Measurements from ENCODE around the gene RNU6-8.

The RNU6-8 gene
- 2.1 to 2.3 reads per million in 2 donors for total RNA-seq

DNA sequence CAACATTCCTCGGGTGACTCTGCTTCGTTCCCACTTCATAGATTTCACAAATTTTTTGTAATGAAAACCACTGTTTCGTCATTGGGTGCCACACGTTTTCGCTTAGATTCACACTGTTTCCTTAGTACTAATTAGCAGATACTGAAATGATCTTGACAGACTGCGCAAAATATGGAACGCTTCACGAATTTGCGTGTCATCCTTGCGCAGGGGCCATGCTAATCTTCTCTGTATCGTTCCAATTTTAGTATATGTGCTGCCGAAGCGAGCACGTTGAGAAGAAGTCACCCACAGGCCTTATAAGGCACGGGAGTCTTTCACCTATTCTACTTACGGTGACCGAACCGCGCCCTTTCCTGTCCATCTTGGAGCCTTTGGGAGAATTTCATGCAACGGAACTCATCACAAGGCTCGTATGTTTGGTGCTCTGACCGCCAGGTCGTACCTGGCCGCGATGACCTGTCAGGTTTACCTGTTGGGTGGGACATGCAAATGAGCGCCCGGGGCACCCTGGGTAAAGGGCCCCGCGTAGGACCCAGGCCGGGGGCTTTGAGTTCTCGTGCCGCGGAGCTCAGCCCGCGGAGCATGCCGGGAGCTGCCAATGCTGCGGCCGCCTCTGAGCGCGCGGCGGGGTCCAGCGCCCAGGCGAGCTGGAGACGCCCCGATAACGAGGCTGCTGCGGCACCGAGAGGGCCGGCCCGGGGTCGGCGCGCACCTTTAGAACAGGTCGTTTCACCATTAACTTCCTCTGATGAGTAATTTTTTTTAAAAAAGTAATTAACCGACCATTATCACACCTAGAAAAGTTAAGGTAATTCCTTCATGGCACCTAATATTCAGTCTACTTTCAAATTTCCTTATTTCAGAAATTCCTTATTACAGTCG lies at the start of gene RNU6-8:
RNU6-8 (minus strand) TSS at position 272 of the 885 bp plus-strand sequence.
- peak; percentile 54 for DNase-seq

DNA sequence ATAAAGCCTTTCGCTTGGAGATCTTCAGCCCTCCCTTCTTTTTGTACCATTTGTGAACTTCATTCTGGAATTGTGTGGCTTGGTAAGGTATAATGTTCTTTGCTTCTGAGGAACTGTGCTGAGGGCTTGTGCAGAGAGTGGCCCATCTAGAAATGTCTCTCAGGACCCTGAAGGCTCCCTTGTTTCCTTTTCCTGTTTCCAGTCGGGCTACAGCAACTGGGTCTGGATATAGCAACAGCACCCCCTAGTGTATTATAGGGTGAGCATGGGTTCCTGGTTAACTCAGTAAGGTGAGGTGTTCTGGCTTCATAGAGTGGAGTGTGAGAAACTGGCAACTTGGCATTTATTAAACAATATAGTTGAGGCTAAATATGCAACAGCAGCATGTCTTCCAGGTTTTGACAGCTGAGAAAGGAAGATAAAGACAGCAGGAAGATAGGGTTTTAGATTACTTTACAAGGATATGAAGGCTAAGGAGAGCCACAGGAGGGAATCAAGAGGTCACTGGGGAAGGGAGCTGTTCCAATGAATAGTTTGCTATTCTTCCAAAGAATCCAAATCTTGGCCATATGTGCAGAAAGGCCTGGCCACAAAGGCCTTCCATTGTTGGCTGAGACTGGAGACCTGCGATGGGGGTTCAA lies 49.1 kb upstream of the RNU6-8 start:
- DNase-seq = no peak

DNA sequence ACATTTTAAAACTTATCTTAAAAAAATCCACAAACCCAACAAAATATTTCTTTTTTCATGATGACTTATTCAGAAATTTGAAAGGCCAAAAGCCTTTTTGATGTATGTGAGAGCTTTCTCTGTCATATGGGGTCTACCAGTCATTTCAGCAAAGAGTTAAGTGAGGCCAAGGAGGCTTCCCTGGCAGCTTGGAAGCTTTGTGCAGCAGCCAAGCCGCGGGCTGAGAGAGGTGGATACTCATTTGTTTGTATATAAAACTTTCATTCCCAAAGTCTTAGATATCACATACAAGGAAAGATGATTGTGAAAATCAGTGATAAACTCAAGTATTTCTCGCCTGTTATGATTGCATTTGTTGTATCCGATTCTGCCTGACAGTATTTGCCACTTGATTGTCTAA lies 48.5 kb upstream of the RNU6-8 start:
- DNase-seq = no peak

DNA sequence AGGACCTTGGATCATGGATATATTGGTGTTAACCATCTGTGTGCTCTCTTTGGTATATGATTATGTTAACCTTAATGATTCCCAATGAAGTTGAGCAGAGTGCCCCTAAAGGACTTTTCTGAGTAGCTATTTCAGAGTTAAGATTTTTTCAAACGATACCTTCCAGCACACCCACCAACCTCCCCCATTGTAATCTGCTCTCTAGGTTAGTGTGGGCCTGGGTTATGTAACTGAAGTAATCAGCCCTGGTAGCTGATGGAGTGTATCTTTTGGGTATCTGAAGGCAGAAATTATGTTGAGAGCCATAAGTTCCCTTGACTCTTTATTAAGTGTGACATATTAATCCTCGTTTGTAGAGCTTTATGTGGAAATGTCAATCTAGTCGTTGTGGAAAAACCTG lies 47.6 kb upstream of the RNU6-8 start:
- DNase-seq = no peak

DNA sequence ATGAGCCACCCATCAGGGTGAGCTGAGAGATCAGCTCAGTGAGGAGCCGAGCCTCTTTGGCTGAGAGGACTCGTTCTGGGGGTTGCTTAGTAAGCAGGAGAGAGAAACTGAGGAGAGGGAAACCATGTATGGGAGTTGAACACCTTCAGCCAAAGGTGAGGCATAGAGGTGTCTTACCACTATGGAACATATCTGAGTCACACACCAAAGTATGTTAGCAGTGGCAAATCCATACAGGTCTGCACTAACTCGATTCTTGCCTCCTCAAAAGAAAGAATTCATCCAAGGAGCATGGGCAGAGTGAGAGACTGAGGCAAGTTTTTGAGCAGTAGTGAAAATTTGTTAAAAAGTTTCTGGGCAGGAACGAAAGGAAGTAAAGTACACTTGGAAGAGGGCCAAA lies 46.7 kb upstream of the RNU6-8 start:
- DNase-seq = no peak

DNA sequence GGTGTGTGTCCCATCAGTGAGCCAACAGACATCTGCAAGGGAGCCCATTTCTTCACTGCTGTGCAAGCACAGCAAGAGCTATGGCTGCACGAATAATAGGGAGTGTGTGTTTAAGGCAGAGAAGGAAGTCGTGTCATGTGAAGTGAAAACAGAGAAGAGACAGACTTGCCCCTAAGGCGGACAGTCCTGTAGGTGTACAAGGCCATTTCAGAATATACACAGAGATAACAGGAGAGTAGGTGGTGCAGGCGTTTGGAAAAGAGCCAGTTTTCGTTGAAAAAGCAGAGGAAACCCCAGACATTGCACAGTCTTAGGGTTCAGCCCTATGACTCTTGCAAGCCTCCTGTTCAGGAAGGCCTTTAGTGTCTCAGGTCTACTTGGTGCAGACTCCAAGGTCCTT lies 46.3 kb upstream of the RNU6-8 start:
- no peak for DNase-seq

DNA sequence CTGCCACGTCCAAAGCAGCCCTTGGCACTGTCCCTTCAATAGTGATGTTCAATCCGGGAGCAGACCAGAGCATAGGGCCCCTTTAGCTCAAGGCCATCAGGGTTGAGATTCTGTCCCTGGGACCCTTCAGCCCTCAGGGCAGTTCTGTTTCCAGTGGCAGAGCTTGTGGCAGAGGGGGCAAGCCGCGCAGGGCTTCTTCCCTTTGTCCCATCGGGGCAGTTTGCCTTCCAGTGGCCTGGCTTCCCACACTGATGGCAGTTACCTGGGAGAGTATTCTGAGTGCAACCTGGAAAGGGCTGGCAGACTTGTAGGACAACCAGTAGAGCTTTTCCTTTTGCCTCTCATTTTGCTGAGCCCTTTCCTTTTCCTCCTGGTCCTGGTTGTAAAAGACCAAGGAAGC lies 43.7 kb upstream of the RNU6-8 start:
- no peak for DNase-seq

DNA sequence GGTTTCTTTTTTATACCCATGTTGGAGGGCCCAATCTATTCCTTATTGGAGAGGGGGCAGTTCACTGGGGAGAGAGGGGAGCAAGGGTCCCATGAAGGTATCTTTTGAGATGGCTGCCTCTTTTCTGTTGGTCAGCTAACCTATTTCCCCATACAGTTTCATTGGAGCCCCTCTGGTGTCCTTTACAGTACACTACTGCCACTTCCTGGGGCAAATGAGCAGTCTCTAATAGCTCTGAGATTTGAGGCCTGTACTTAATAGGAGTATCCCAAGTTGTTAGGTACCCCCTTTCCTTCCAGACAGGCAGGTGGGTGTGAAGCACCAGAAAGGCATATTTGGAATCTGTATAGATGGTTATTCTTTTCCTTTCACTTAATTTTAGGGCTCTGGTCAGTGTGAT lies 41.3 kb upstream of the RNU6-8 start:
- no peak for DNase-seq

DNA sequence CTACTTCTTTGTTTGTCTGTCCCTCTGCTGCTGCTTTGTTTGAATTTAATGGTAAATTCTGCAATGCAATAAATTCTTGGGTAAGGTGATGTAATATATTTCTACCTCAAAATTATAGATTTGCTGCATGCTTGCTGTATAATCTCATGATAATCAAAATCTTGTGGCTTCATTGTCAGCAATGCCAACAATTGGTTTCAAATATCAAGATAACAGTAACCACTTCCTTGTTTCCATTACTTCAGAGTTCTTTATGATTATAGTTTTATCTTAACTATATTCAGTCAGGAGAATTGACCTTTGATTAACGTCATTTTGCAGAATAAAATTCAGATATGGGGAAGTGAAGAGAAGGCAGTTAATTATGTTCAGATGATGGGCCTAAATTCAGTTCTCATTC lies 30.2 kb upstream of the RNU6-8 start:
- DNase-seq = no peak

DNA sequence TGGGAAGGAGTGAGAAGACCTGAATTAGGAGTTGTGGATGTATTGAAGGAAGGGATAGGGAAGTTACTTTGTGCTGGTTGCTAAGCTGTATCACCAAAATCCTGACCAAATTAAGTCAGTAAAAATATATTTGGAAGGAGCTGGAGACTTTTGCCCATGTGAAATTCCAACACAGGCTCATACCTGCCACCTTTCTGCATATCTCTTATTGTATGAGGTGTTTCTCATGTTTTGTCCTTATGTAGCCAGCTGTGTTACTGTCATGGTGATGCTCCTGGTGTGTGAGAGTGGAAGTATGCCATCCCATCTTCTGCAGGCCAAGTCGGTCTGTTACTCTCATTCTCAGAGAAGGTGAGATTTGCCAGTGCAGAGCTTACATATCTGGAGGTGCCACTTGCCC lies 29.4 kb upstream of the RNU6-8 start:
- no peak for DNase-seq

DNA sequence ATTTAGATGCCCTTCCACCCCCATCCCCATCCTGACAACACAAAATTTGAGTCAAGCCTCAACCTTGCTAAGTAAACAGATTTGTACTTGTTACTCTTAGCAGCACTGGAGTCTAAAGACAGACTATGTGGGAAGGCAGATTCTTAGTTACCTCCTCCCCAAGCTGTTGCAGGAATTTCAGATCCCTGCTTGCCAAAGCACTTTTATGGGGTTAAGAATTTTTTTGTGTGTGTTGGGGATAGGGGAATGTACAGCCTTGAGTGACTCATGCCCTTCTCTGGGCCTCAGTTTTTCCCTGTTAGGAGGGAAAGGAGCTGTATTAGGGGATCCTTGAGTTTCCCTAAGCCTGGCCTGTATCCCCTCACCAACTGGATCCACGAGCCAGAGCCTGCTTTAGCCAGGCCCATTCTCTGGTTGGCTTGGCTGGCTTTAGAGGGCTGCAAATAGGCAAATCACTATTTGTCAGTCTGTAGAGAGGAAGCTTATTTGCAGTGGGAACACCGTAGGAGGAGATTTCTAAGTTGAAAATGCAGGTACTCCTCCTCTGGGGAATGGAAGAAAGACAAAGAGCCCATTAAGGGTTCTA lies 27.7 kb upstream of the RNU6-8 start:
- no peak for DNase-seq

DNA sequence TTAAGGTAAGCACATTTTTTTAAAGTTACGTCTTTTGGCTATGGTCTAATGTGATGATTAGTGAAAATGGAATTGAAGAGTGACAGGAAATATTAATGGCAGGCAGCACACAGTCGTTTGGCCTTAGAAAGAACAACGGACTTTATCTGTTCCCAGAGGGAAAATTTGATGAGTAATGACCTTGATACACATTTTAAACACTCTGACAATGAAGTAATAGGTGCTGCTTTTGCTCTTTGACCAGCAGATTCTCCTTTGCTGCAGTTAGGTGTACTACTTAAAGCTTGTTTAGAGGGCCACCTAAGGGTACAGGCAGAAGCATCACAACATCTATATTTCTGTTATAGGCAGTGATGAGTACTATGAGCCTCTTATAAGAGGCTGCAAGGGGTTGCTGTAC lies 27.1 kb upstream of the RNU6-8 start:
- DNase-seq = no peak

DNA sequence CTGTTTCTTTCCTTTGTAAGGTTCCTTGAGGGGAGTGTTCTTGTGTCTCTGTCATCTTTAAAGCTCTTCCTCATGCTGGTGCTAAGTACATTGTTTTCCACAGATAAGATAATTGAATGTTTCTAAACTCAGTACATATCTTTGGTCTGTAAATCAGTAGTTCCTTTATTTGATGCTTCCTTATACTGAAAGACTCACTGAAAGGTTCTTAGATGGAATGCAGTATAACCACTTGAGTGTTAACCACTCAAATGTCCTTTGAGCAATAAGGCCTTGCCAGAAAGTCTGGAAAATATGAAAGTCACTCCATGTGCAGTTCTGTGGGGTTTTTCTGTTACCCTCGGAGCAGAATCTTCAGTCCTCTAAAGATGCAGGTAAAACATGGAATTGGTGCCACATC lies 23.0 kb upstream of the RNU6-8 start:
- no peak for DNase-seq

DNA sequence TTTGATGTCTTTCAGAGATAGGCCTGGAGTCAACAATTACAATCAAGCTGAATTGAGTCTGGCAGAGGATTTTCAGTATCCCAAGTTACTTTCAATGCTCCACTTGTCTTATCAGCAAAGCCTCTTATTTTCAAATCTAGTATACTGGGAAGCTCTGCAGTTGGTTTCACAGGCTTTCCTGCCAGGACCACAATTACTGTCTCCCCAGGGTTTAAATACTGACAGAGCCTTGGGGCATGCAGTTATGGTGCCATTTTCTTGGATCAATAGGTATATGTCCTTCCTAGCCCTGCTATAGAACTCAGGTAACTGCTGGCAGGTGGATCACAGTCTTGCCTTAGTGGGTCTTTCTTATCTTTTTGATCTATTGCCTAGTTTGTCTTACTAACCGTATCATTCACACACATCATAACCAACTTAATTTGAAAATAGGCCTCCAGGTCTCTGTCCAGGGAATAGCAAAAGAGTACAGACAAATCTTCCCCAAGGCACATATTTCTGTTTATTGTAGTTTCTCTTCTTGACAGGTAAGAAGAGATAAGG lies 22.4 kb upstream of the RNU6-8 start:
- no peak for DNase-seq

DNA sequence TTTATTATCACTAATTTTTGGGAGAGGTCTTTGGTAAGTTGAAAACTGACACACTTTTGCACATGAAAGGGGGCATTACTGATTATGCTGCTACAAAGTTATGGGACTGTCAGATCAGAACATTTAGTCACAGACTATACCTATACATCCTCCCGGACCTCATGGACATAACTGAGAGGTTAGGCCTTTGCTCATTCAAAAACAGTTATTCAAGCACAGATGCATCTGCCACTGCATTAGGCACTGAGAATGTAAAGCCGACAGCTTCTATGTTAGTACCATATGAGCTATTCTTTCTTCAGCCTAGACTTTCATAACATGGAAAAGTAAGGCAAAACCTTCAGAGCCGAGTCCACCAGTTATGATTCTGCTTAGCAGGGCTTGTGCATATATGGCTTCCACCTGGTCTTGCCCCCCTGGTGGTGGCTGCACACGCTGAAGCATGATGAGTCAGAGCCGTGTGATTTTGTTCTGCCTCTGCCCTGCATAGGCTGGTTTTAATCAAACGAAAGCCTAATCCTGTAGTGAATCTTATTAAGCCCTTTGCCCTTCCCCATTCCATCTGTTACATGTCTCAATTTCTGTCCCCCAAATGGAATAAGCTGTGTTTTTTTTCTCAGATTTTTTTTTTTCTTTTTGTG lies 21.8 kb upstream of the RNU6-8 start:
- DNase-seq = no peak

DNA sequence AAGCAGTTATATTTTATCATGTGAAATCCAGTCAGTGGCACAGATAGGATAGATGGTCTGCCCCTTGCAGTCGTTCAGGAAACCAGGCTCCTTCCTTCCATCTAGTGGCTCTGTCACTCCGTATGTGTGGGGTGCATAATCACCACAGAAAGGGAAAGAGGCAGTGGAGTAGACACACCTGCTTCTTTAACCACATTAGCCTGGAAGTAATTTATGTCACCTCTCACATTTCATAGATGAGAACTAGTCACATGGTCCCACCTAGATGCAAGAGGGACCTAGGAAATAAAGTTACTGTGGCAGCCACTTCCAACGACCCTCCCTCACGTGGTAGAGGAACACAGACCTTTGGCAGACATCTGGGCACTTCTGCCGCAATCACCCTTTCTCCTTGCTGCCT lies 14.2 kb upstream of the RNU6-8 start:
- DNase-seq = no peak

DNA sequence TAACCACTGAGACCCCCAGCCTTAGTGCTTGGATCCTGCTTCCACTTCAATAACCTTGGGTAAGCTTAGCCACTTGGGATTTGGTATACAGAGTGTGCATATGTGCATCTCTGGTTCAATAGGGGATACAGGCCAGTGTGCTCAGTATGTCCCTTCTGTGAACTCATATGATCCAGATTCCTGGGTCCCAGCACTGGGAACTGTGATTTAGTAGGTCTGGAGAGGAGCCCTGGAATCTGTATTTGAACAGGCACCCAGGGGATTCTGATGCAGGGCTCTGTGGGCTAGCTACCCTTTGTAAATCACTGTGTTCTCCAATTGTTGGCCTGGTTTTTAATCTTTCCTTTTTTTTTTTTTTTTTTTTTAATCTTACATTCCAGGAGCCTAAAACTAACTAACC lies 9.8 kb upstream of the RNU6-8 start:
- no peak for DNase-seq

DNA sequence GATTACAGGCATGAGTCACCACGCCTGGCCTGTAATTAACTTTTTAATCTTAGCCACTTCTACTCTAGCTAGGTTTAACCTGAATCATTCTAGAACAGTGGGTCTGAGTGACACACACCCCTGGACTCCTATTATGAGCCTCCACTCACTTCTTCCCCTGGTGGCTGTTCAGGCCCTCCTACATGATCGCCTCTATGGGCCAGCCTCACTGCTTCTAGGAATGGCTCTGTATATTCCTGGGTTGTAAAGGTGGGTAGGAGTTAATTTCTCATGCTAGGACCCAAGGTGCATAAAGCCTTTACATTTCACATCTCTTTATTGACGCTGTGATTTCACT lies 8.0 kb upstream of the RNU6-8 start:
- DNase-seq = no peak

DNA sequence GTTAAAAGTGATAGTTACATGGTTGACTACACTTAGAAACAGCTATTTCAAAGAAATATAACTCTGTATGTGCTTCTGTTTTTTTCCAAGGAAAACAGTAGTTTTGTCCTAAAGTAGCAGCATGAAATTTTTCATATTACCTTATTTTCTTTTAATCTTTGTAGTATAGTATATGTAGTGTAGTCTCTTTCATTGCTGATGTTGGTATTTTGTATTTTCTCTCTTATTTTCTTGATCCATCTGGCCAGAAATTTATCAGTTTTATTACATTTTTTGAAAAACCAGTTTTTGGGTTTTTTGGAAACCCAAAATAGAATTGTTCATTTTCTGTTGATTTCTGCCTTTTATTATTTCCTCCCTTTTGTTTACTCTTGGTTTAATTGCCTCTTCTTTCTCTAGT lies 6.4 kb upstream of the RNU6-8 start:
- no peak for DNase-seq

DNA sequence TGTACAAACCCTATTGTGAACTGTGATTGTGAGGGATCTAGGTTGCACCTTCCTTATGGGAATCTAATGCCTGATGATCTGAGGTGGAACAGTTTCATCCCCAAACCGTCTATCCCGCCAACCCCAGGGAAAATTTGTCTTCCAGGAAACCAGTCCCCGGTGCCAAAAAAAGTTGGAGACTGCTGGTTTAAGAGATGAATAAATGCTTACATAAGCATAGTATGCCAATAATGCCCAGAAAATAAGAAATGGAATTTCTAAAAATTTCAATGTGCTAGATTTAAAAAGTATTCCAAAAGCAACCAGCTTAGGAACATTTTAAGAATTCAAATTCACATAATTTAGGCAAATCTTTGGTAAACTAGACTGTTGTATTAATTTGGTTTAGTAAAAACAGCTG lies 5.4 kb upstream of the RNU6-8 start:
- DNase-seq = no peak

DNA sequence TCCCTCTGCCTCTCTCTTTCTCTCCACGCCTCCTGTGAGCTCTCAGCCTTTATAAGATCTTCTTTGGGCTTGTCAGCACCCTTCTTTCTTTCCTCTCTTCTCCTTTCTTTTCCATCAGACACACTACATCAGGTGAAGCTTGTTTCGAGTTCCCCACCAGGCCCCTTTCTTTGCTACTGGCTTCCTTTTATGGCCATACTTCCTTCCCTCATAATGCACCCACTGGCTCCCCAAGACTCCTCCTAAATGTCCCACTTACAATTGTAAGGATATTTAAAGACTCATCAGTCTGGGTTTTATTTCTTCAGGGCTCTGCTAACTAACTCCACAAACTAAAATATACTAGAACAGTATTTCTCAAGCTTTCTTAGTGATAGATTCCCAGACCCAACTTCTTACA lies 3.5 kb upstream of the RNU6-8 start:
- no peak for DNase-seq

DNA sequence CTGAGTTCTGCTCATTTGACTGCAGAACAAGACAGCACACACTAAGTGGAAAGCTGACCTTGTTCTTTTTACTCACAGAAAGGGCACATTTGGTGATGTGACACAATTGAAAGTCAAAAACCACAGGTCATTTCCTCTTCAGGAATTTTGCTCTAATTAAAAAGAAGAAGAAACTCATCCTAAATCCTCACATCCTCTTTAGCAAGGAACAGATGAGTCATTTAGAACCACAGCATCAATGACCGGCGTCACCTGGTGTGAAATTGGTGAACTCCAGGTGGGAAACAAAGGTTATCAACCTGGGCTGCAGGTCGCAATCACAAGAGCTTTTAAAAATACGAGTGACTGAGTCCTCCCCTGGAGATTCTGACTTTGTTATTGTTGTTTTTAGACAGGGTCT lies 2.9 kb upstream of the RNU6-8 start:
- no peak for DNase-seq

DNA sequence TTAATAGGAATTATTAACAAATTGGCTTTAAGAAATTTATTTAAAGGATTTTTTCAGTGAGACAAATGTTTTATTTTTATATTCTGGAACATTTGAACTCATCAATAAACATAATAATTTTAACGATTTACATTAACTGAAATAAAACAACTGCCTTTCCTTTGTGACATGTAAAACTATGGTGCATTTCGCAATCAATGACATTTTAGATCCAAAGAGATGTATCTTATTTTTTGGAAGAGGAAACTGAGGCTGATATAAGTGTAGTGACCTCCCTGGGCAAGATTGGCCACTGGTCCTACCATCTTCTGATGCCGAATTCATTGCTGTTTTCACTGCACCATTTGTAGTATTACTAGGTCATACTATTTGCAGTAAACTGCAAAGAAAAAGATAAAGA lies 2.5 kb upstream of the RNU6-8 start:
- DNase-seq = no peak

DNA sequence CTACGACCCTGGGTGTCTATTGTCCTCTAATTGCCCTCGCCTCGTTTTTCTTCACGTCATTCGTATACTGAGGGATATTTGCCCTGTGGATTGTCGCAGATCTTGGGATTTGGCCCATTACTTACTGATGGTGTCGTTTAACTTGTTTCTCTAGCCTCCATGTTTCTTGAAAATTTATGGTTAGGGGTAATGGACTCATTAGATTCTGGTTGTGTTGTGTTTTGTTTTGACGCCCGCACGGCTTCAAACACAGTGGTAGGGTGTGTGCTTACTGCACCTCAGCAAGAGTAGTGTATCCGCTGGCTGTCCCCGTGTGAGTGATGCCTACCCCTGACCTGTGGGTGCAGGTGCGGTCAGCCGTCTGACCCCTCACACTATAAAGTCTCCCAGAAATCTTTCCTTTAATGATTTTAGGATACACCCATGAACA lies 874 bp upstream of the RNU6-8 start:
- DNase-seq = no peak

All from activated gamma-delta T cell (primary cell).